GM20431 (cell line): ENCODE results near the gene PLCXD3.

Source experiments
- in situ Hi-C: fragments of 300-500 bp; cut with MseI, MboI; formaldehyde crosslinking; loops from one replicate; pipeline ENCODE4 v1.15.0; 2020; ENCODE audit warnings: low sequenced_read_pairs; ENCODE audit not compliant: unreplicated experiment

Gene PLCXD3

DNA sequence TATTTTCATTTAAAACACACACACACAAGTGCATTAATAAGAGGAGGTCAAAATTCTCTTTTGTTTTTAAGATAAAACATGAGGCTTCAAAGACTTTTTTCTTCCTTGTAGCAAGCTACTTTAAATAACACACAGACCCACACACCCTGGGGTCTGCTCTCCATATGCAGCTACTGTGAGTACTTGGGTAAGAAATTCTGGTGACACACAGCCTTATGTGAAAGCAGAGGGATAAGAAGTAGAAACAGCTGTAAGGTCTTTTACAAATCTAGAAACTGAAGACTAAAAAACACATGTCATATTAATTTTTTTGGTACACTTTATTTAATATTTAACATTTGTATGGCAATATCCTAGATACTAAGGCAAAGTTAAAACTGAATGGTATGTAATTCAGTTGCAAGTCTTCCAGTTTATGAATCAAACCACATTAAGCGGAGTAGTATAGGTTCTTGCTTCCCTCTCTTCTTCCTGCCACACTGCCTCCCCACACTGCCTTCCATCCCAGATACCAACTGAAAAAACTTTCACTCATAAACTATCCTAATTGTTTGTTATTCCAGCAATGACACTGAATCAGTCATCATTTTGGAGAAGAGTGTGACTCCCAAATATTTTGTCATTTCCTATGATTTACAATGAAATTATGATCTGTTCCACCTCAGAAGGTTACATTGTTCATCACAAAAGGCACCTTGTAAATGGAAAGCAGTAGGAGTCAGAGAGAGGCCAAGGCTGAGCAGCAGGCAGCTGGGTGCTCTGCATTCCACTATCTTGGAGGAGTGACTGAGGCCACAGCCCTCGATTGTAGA lies 92.0 kb downstream of the PLCXD3 start:
- in situ Hi-C loops, result no loop called here

- in situ Hi-C loops, result no loop called here
Measured at GRCh38 chr5:41416336-41416735, 94.1 kb downstream of the PLCXD3 start.

- in situ Hi-C loops, result no loop called here
Measured at GRCh38 chr5:41415242-41415641, 95.2 kb downstream of the PLCXD3 start.

DNA sequence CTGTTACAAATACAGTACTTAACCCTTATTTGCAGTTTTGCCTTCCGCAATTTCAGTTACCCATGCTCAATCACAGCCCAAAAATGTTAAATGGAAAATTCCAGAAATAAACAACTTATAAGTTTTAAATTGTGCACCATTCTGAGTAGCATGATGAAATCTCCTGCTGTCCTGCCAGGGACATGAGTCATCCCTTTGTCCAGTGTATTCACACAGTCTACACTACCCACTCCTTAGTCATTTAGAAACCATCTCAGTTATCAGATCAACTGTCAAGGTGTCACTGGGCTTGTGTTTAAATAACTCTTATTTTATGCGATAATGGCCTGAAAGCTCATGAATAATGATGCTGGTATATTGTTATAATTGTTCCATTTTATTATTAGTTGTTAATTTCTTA lies 95.8 kb downstream of the PLCXD3 start:
- in situ Hi-C loops, result no loop called here

DNA sequence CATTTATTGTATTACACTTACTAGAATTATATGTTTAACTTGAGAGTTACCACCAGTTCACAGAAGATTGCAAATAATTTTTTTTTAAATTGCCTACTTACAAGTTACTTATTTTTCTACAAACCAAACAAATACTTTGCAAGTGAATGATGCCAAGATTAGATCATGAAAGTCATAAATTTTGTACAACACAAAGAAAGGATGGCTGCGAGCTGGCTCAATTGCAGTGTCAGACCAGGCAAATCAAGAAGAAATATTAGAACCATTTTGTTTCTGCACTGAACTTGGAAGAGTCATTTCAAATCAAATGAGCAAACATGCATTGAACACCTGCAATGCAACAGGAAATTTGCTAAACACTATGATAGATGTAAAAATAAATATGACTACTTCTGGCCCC lies 97.3 kb downstream of the PLCXD3 start:
- in situ Hi-C loops, result no loop called here

DNA sequence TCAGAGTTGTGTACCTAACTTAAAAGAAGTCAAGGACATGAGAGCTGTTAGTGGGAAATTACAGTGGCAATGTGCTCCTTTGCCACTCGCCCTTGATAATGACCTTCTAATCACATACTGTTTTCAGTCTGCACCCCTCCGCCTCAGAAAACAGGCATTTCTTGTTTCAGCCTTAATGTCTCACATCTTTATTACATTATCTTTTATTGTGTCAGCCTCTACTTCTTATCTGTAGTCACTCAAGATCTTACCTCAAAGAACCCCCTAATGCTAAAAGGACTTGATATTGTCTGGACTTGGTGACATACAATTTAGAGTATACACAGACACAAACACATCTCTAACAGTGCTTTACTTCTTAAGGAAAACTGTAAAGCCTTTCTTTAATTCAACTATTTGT lies 97.9 kb downstream of the PLCXD3 start:
- in situ Hi-C loops, result no loop called here

- in situ Hi-C loops, result no loop called here
Measured at GRCh38 chr5:41410737-41411136, 99.7 kb downstream of the PLCXD3 start.

DNA sequence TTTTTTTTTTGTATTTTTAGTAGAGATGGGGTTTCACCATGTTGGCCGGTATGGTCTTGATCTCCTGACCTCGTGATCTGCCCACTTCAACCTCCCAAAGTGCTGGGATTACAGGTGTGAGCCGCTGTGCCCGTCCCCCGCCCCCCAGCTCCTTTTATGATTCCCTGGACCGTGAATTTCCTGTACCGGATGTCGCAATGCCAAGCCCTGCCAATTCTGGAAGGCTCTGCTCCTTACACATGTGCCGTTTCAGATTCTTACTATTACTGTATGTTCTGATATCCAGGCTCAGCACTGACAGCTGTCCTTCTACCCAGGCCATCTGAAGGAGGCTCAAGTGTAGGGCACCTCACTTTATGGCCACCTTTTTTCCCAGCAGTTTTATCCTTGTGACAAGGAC lies 100.1 kb downstream of the PLCXD3 start:
- in situ Hi-C loops, result no loop called here

DNA sequence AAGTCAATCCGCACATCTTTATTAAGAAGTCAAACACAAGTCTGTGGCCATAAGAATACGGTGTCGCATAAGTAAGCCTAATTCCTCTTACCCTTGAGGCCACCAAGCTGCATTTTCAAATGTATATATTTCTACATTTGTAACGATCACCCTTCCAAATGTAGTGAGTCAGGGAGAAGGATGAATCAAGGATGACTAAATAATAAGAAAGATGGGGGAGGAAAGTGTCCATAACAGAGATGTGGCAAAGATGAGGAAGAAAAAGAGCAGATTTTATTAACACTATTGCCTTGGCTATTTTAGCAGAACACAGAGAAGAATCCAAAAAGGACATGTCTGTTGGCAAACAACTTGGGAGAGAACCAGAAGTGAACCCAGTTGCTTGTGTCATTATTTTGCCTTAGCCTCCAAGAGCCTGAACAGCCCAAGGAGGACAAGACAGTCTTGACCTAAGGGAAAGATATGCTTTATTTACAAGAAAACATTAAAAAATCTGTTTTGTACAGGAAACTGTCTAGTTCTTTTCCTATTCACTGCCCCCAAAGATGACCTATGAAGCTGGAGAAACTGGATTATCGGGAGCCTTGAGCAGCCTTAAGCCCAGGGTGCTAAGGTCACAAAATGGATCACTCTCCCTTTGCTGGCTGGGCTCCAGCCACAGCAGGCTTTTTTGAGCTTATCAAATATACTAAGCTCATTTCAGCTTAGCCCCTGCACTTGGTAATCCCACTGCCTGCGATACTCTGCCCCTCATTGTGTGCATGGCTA lies 101.5 kb downstream of the PLCXD3 start:
- in situ Hi-C loops, result no loop called here

- in situ Hi-C loops, result no loop called here
Measured at GRCh38 chr5:41406936-41407335, 103.5 kb downstream of the PLCXD3 start.

GRCh38 chr5:41406424-41406823 lies 104.0 kb downstream of the PLCXD3 start:
- in situ Hi-C loops, result no loop called here

- in situ Hi-C loops, result no loop called here
Measured at GRCh38 chr5:41404757-41405156, 105.6 kb downstream of the PLCXD3 start.

DNA sequence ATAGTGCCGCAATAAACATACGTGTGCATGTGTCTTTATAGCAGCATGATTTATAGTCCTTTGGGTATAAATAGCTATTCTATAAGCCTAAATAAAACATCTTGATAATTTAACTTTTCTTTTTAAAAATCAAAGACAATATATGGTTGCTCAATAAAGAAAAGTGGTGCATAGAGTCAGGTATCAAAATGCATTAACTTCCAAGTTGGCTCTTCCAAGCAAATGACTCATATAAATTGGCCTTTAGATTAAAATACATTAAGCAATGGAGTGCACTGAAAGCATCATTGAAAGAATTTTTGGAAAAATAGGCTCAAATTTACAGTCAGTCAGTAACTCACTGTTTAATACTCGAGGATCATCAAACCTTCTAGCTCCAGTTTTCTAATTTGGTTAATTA lies 106.6 kb downstream of the PLCXD3 start:
- in situ Hi-C loops, result no loop called here

GRCh38 chr5:41402845-41403244 lies 107.6 kb downstream of the PLCXD3 start:
- in situ Hi-C loops, result no loop called here

DNA sequence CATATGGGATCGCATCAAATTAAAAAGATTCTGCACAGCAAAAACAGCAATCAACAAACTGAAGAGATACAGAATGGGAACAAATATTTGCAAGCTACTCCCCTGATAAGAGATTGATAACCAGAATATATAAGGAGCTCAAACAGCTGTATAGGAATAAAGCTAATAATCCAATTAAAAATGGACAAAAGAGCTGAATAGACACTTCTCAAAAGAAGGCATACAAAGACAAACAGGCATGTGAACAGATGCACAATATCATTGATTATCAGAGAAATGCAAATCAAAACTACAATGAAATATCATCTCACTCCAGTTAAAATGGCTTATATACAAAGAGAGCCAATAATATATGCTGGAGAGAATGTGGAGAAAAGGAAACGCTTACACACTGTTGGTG lies 110.6 kb downstream of the PLCXD3 start:
- in situ Hi-C loops, result no loop called here

DNA sequence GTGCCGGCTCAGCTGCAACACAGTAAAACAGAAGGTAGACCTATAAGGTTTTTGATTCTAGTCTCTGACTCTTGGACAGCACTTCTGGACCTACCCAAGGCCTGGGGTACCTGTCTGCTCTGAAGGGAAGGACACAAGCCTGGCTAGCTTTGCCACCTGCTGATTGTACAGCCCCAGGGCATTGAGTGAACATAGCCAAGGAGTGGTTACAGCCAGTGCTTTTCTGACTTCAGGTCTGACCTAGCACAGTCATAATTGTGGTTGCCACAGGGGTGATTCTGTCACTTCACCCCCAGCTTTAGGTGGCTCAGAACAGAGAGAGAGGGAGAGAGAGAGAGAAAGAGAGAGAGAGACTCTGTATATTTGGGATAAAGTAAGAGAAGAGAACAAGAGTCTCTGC lies 118.4 kb downstream of the PLCXD3 start:
- in situ Hi-C loops, result no loop called here

DNA sequence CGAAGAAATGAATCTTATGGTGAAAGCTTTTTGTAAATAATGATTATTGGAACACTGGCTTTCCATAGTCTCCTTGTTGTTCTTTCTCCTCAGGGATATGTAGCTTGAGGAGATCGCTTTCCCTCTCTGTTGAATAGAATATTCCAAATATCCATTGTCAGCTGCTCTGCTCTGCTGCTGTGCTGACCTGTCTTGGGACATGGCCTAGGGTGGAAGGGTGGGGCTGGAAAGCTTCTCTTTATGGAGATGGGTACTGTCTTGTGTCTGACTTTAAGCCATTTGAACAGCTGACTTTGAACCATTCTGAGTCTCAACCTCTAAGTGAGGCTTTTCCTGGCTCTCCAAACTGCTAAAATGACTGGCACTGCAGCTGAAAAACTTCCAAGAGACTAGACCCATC lies 135.8 kb downstream of the PLCXD3 start:
- in situ Hi-C loops, result no loop called here

DNA sequence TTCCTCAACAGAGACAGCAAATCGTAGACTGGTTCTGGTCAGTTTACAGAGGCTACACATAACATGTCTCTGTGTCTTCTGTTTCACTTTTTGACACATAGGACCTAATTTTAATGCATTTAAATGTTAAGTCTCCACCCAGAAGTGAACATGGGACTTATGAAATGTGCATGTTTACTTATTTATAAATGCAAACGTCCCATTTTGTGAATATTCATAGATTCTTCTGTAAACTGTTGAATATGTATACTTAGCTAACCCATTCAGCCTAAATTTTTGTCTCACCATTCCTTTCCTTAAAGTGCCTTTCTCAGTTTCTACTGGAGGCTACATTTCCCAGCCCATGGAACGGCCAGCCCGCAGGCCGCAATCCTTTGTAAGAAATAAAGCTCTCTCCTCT lies 137.2 kb downstream of the PLCXD3 start:
- in situ Hi-C loops, result no loop called here

DNA sequence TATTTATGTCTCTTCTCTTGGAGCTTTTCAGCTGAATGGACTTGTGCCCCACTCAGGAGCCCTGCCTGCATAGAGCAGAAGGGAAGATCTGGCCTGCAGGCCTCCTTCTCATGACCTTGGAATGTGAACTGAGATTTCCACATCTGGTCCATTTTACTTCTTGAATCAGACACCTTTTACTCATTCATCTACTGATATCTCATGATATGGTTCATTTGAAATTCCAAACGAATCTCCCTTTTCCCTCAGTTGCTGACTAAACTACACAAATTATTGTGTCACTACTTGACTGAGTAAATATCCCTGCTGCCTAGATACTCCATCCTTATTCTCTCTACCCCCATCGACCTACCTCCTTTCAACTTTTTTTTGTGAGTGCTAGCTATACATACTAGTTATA lies 138.7 kb downstream of the PLCXD3 start:
- in situ Hi-C loops, result no loop called here

DNA sequence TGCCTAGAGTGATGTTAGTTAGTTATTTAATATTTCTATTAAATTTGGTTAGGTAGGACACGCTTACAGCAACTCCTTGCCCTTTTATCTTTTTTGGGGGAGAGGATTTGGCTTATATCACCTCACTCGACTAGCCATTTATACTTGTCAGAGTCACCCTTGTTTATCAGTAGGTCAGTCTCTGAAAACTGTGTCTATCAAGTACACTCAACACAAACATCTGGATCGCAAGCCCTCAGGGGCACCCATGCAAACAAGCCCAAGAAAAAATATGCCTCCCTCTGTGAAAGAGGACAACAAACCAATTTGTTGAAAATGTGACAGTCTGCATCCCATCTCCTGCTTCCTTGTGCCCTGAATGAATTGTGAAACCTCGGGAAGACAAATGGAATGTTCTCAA lies 139.9 kb downstream of the PLCXD3 start:
- in situ Hi-C loops, result no loop called here

GRCh38 chr5:41369799-41370198 lies 140.6 kb downstream of the PLCXD3 start:
- in situ Hi-C loops, result no loop called here

GRCh38 chr5:41368158-41368557 lies 142.2 kb downstream of the PLCXD3 start:
- in situ Hi-C loops, result no loop called here
